H1 (cell line): Measurements from ENCODE around the gene NCKAP1. TPM values are rescaled to one million over a fixed set of nuclear protein-coding genes. Genes with fewer than 3 reads are reported as not detected.
"Not testable (repeated sequence)": the region's sequence is repeated elsewhere in the genome, so short reads cannot be mapped to it uniquely, and the experiment has no call there.

ENCODE experiments used
- CTCF ChIA-PET: fragments of 300-600 bp; sonication (Branson Sonifier 250); formaldehyde crosslinking; loops from one replicate; lab custom pipeline; 2021; ENCODE audit not compliant: partially characterized antibody; lab: Charles Lee
- POLR2A ChIA-PET: fragments of 300-600 bp; sonication (Branson Sonifier 250); formaldehyde crosslinking; loops from one replicate; lab custom pipeline; 2021; ENCODE audit warnings: inconsistent platforms; ENCODE audit not compliant: partially characterized antibody; lab: Charles Lee
- DNase-seq, 2 experiments: peaks; one replicate each; pipeline versions ENCODE4 v3.0.0 to v3.0.0-alpha.2; 2010 to 2022; ENCODE audit warnings: low spot score in 2 of 2, low read depth in 1 of 2, mixed read lengths in 1 of 2
- FAIRE-seq: peaks from 2 replicates; lab custom pipeline; 2011; peaks lifted over from hg19 to GRCh38; lab: Jason Lieb, UNC
- H2AFZ ChIP-seq: 2 replicates; pipeline ENCODE4 v1.8.1; 2012; ENCODE audit warnings: low read length, inconsistent platforms
- H2AK5ac ChIP-seq: 2 replicates; pipeline ENCODE4 v1.6.1; 2013; ENCODE audit warnings: low read depth, low read length
- H2BK120ac ChIP-seq: replicated peaks from 2 replicates; pipeline ENCODE3; 2013; ENCODE audit warnings: low read depth, low read length, inconsistent platforms
- H2BK12ac ChIP-seq: 2 replicates; pipeline ENCODE4 v1.6.1; 2013; ENCODE audit warnings: low read depth, low read length
- H2BK15ac ChIP-seq: 2 replicates; pipeline ENCODE4 v1.6.1; 2013; ENCODE audit warnings: low read length
- H2BK20ac ChIP-seq: 2 replicates; pipeline ENCODE4 v1.6.1; 2013; ENCODE audit warnings: low read length
- H2BK5ac ChIP-seq: 2 replicates; pipeline ENCODE4 v1.6.1; 2013; ENCODE audit warnings: low read depth, low read length
- H3K14ac ChIP-seq: 2 replicates; pipeline ENCODE4 v1.6.1; 2013; ENCODE audit warnings: inconsistent platforms; ENCODE audit not compliant: insufficient read length
- H3K18ac ChIP-seq: 2 replicates; pipeline ENCODE4 v1.6.1; 2013; ENCODE audit warnings: low read length; ENCODE audit errors: extremely low read depth
- H3K23ac ChIP-seq: 2 replicates; pipeline ENCODE4 v1.6.1; 2013; ENCODE audit warnings: inconsistent platforms; ENCODE audit not compliant: insufficient read length
- H3K23me2 ChIP-seq: 2 replicates; pipeline ENCODE4 v1.6.1; 2013; ENCODE audit warnings: low read depth, low read length
- H3K27ac ChIP-seq: 2 replicates; pipeline ENCODE4 v1.6.1; 2011; ENCODE audit warnings: low read depth, low read length, inconsistent platforms
- H3K27me3 ChIP-seq, 4 experiments: replicated peaks in 1 of 4; 1 replicate in 1 of 4; 2 replicates in 3 of 4; pipeline versions ENCODE4 v1.6.1 to v1.8.1; 2011 to 2013; ENCODE audit warnings: low read length in 3 of 4, mild to moderate bottlenecking in 3 of 4, inconsistent platforms in 2 of 4, mixed read lengths in 2 of 4, moderate library complexity in 1 of 4; ENCODE audit not compliant: control insufficient read depth in 3 of 4, insufficient read depth in 3 of 4; ENCODE audit errors: extremely low read depth in 1 of 4
- H3K36me3 ChIP-seq, 4 experiments: 2 replicates each; pipeline versions ENCODE4 v1.6.1 to v1.8.1; 2011 to 2013; ENCODE audit warnings: mild to moderate bottlenecking in 4 of 4, low read length in 3 of 4, moderate library complexity in 2 of 4, control low read depth in 1 of 4, inconsistent platforms in 1 of 4; ENCODE audit not compliant: insufficient read depth in 4 of 4, control insufficient read depth in 2 of 4
- H3K4ac ChIP-seq: replicated peaks from 2 replicates; pipeline ENCODE3; 2013; ENCODE audit warnings: low read length, low read depth, mixed read lengths, inconsistent platforms; ENCODE audit not compliant: insufficient read length
- H3K4me1 ChIP-seq, 4 experiments: replicated peaks in 1 of 4; 1 replicate in 1 of 4; 2 replicates in 3 of 4; pipeline versions ENCODE4 v1.6.1 to v1.8.1; 2011 to 2013; ENCODE audit warnings: low read length in 3 of 4, inconsistent platforms in 2 of 4, mixed read lengths in 1 of 4; ENCODE audit not compliant: insufficient read depth in 4 of 4, control insufficient read depth in 3 of 4
- H3K4me2 ChIP-seq, 2 experiments: 2 replicates each; pipeline versions ENCODE4 v1.6.1 to v1.8.1; 2011 to 2013; ENCODE audit warnings: low read depth in 2 of 2, low read length in 2 of 2, control low read depth in 1 of 2, inconsistent platforms in 1 of 2, mild to moderate bottlenecking in 1 of 2; ENCODE audit not compliant: insufficient read depth in 1 of 2
- H3K4me3 ChIP-seq, 4 experiments: fragments of 200-600, 300-600 bp in 1 of 4; sonication (generic), shearing (Covaris generic), sonication (Bioruptor Twin) in 1 of 4; 2 replicates each; pipeline versions ENCODE4 v1.5.1 to v1.8.1; 2011 to 2016; ENCODE audit warnings: low read length in 4 of 4, low read depth in 3 of 4, control low read depth in 2 of 4, inconsistent platforms in 2 of 4, mild to moderate bottlenecking in 2 of 4, mixed read lengths in 1 of 4, moderate library complexity in 1 of 4; ENCODE audit not compliant: insufficient read depth in 2 of 4; ENCODE audit errors: extremely low read depth in 1 of 4
- H3K56ac ChIP-seq: replicated peaks from 2 replicates; pipeline ENCODE3; 2013; ENCODE audit warnings: low read depth, mild to moderate bottlenecking, mixed read lengths, low read length, inconsistent platforms; ENCODE audit not compliant: insufficient read length
- H3K79me1 ChIP-seq: 2 replicates; pipeline ENCODE4 v1.6.1; 2013; ENCODE audit warnings: low read depth, low read length, control low read depth
- H3K79me2 ChIP-seq, 2 experiments: 2 replicates each; pipeline versions ENCODE4 v1.6.1 to v1.8.1; 2012 to 2013; ENCODE audit warnings: low read length in 2 of 2, mild to moderate bottlenecking in 2 of 2, inconsistent platforms in 1 of 2; ENCODE audit not compliant: insufficient read depth in 2 of 2, control insufficient read depth in 1 of 2
- H3K9ac ChIP-seq, 4 experiments: replicated peaks in 1 of 4; 1 replicate in 1 of 4; 2 replicates in 3 of 4; pipeline versions ENCODE4 v1.6.1 to v1.8.1; 2011 to 2013; ENCODE audit warnings: low read depth in 3 of 4, low read length in 3 of 4, control low read depth in 2 of 4, mild to moderate bottlenecking in 2 of 4, moderate library complexity in 2 of 4, inconsistent platforms in 1 of 4; ENCODE audit errors: extremely low read depth in 1 of 4
- H3K9me3 ChIP-seq, 2 experiments: 2 replicates each; pipeline versions ENCODE4 v1.6.1 to v1.8.1; 2012 to 2013; ENCODE audit warnings: mild to moderate bottlenecking in 2 of 2, moderate library complexity in 2 of 2, control low read depth in 1 of 2, inconsistent platforms in 1 of 2, low read depth in 1 of 2, low read length in 1 of 2, mixed read lengths in 1 of 2; ENCODE audit not compliant: insufficient read depth in 2 of 2
- H4K20me1 ChIP-seq, 2 experiments: replicated peaks in 1 of 2; 2 replicates each; pipeline versions ENCODE3 to v1.8.1; 2011 to 2013; ENCODE audit warnings: inconsistent platforms in 2 of 2, low read length in 2 of 2, mild to moderate bottlenecking in 1 of 2; ENCODE audit not compliant: insufficient read depth in 2 of 2, control insufficient read depth in 1 of 2
- H4K5ac ChIP-seq: 2 replicates; pipeline ENCODE4 v1.6.1; 2013; ENCODE audit warnings: low read length, low read depth, mixed read lengths, inconsistent platforms; ENCODE audit not compliant: insufficient read length
- H4K8ac ChIP-seq: 2 replicates; pipeline ENCODE4 v1.8.0; 2013; ENCODE audit warnings: mild to moderate bottlenecking, moderate library complexity, low read length, inconsistent platforms; ENCODE audit not compliant: insufficient read depth; ENCODE audit errors: extremely low read depth
- H4K91ac ChIP-seq: replicated peaks from 2 replicates; pipeline ENCODE3; 2013; ENCODE audit warnings: low read length, mixed read lengths, inconsistent platforms; ENCODE audit not compliant: insufficient read length
- WGBS, 2 experiments: shearing (Covaris generic) in 1 of 2; methylation state at CpG; one replicate each; pipeline versions ENCODE4 v1.1.6 to v1.1.7; 2013 to 2015; ENCODE audit warnings: low lambda C conversion rate in 2 of 2, mixed read lengths in 2 of 2, inconsistent platforms in 1 of 2, low coverage in 1 of 2, missing lambda C conversion rate in 1 of 2; ENCODE audit not compliant: insufficient replicate concordance in 2 of 2, insufficient coverage in 1 of 2, insufficient read length in 1 of 2; ENCODE audit errors: extremely low coverage in 1 of 2, missing lambda C conversion rate in 1 of 2; 5-methylcytosine and 5-hydroxymethylcytosine counted together
- polyA plus RNA-seq, 7 experiments: library from polyadenylated mRNA; depleted of rRNA in 3 of 7; stranded (reverse) in 5 of 7; unstranded in 2 of 7; fragments of >200 nt in 5 of 7; fragments of 200-250 nt in 2 of 7; gene quantifications; 1 replicate in 5 of 7; 2 replicates in 1 of 7; 4 replicates in 1 of 7; pipeline versions ENCODE4 v1.2.1 to v1.2.3, GENCODE V29; 2011 to 2013; ENCODE audit warnings: missing spikeins in 2 of 7, mixed read lengths in 2 of 7
- total RNA-seq: library from RNA; stranded (reverse); fragmentation: NEBNext Ultra II Directional; extraction: Animal tissue kit (Norgen Biotek cat#: 25700); gene quantifications from 2 replicates; pipeline ENCODE4 v1.2.1, GENCODE V29; 2021

The NCKAP1 gene
- total and polyA plus RNA-seq, 2 of the 8 experiments (the other 6 are each of a cell fraction or from before 2014, with no cell fraction given) = 90.8 to 173 TPM

- H2AFZ ChIP-seq, H3K4me1 ChIP-seq, H4K5ac ChIP-seq, H4K91ac ChIP-seq, H4K8ac ChIP-seq, H3K4ac ChIP-seq, H2BK15ac ChIP-seq, DNase-seq, FAIRE-seq, H2AK5ac ChIP-seq, H3K23ac ChIP-seq, H4K20me1 ChIP-seq, H2BK12ac ChIP-seq, H2BK5ac ChIP-seq, H2BK120ac ChIP-seq, H3K18ac ChIP-seq, H3K79me2 ChIP-seq, H3K9me3 ChIP-seq, H3K56ac ChIP-seq, H3K79me1 ChIP-seq, H3K27me3 ChIP-seq, H3K4me2 ChIP-seq, H3K23me2 ChIP-seq, H2BK20ac ChIP-seq, CTCF ChIA-PET, H3K9ac ChIP-seq, H3K4me3 ChIP-seq, POLR2A ChIA-PET, H3K27ac ChIP-seq, H3K14ac ChIP-seq: not testable (repeated sequence)
- H3K36me3 ChIP-seq = peaks cover 0 to 48% (median 20%) of the 10 kb centered on the region in 4 experiments; a peak in 6 of 8 replicates
- WGBS, 2 experiments = 94% methylated on average over 1 of the region's 2 CpGs; no CpG with 5 or more reads in 1 of the 2 experiments
These were observed 77.4 kb downstream of the NCKAP1 start for GRCh38 chr2:182960869-182961268.
